Mesendoderm (in vitro differentiated cells): Measurements from ENCODE around the gene ADGRD1.

Experiments
- DNase-seq: peaks from one replicate; pipeline ENCODE4 v3.0.0; 2013
- H2AK5ac ChIP-seq: 2 replicates; pipeline ENCODE4 v1.6.1; 2013; ENCODE audit warnings: low read length, inconsistent platforms
- H2BK120ac ChIP-seq: 2 replicates; pipeline ENCODE4 v1.6.1; 2013; ENCODE audit warnings: low read depth, mild to moderate bottlenecking, low read length, moderate library complexity, mixed read lengths
- H2BK15ac ChIP-seq: replicated peaks from 2 replicates; pipeline ENCODE4 v1.6.1; 2013; ENCODE audit warnings: low read depth, mild to moderate bottlenecking, moderate library complexity
- H2BK5ac ChIP-seq: 2 replicates; pipeline ENCODE4 v1.6.1; 2013; ENCODE audit warnings: low read length, inconsistent platforms
- H3K18ac ChIP-seq: 2 replicates; pipeline ENCODE4 v1.6.1; 2013; ENCODE audit warnings: mild to moderate bottlenecking, low read length, mixed read lengths
- H3K23ac ChIP-seq: one replicate; pipeline ENCODE4 v1.6.1; 2013; ENCODE audit warnings: low read length
- H3K27ac ChIP-seq: 2 replicates; pipeline ENCODE4 v1.5.1; 2013; ENCODE audit warnings: low read depth, mild to moderate bottlenecking, inconsistent platforms, low read length, moderate library complexity
- H3K27me3 ChIP-seq: 2 replicates; pipeline ENCODE4 v1.6.1; 2013; ENCODE audit warnings: low read length, control low read depth, mild to moderate bottlenecking, inconsistent platforms; ENCODE audit not compliant: insufficient read depth, poor library complexity
- H3K36me3 ChIP-seq: 2 replicates; pipeline ENCODE4 v1.6.1; 2013; ENCODE audit warnings: low read length, inconsistent platforms; ENCODE audit not compliant: control insufficient read depth, insufficient read depth
- H3K4ac ChIP-seq: one replicate; pipeline ENCODE4 v1.6.1; 2013; ENCODE audit warnings: low read depth, mild to moderate bottlenecking, low read length, moderate library complexity
- H3K4me1 ChIP-seq: 2 replicates; pipeline ENCODE4 v1.6.1; 2013; ENCODE audit warnings: low read depth, low read length, inconsistent platforms; ENCODE audit not compliant: control insufficient read depth
- H3K4me2 ChIP-seq: 2 replicates; pipeline ENCODE4 v1.6.1; 2013; ENCODE audit warnings: low read length
- H3K4me3 ChIP-seq: 2 replicates; pipeline ENCODE4 v1.5.1; 2013; ENCODE audit warnings: mild to moderate bottlenecking, low read length
- H3K56ac ChIP-seq: one replicate; pipeline ENCODE4 v1.6.1; 2013; ENCODE audit warnings: low read length
- H3K79me1 ChIP-seq: 2 replicates; pipeline ENCODE4 v1.6.1; 2013; ENCODE audit warnings: low read length, inconsistent platforms
- H3K79me2 ChIP-seq: 2 replicates; pipeline ENCODE4 v1.6.1; 2013; ENCODE audit warnings: mild to moderate bottlenecking, low read length; ENCODE audit not compliant: control insufficient read depth, insufficient read depth
- H3K9ac ChIP-seq: 2 replicates; pipeline ENCODE4 v1.6.1; 2013; ENCODE audit warnings: low read length, inconsistent platforms
- H4K5ac ChIP-seq: one replicate; pipeline ENCODE4 v1.6.1; 2013; ENCODE audit warnings: low read length
- H4K8ac ChIP-seq: one replicate; pipeline ENCODE4 v1.6.1; 2013; ENCODE audit warnings: low read depth, mild to moderate bottlenecking, control low read depth, low read length, moderate library complexity
- WGBS: extraction: QIAGEN DNeasy Blood & Tissue Kit; methylation state at CpG from one replicate; pipeline ENCODE4 v1.1.7; 2013; ENCODE audit warnings: low lambda C conversion rate, missing lambda C conversion rate; ENCODE audit not compliant: insufficient coverage; ENCODE audit errors: extremely low coverage; 5-methylcytosine and 5-hydroxymethylcytosine counted together

ADGRD1 gene

GRCh38 chr12:131171029-131171428 is 217.3 kb downstream of the ADGRD1 start:
- DNase-seq: no peak
- Histone ChIP-seq H3K23ac (no peak overlapping the region), H2BK120ac (no peak overlapping the region), H3K27me3 (no peaks in the 10 kb centered on the region), H3K9ac (no peak overlapping the region), H3K4ac (no peak overlapping the region), H3K27ac (no peak overlapping the region), H2BK15ac (no peak overlapping the region), H3K79me1 (no peaks in the 10 kb centered on the region), H4K8ac (no peak overlapping the region), H3K56ac (no peak overlapping the region), H3K79me2 (no peaks in the 10 kb centered on the region), H3K18ac (no peak overlapping the region), H3K4me1 (no peaks in the 10 kb centered on the region), H3K36me3 (no peaks in the 10 kb centered on the region), H3K4me2 (no peak overlapping the region), H3K4me3 (no peak overlapping the region), H4K5ac (no peak overlapping the region), H2BK5ac (no peak overlapping the region), H2AK5ac (no peak overlapping the region)
- no CpG with 5 or more reads among the region's 4 CpGs for WGBS

GRCh38 chr12:131174901-131175300 is 221.2 kb downstream of the ADGRD1 start:
- Histone ChIP-seq H4K8ac (no peak overlapping the region), H3K79me1 (no peaks in the 10 kb centered on the region), H3K27ac (no peak overlapping the region)

GRCh38 chr12:131176266-131176665 is 222.6 kb downstream of the ADGRD1 start:
- no peak overlapping the region for H2AK5ac ChIP-seq
- no peak for DNase-seq
- no peak overlapping the region for H3K9ac ChIP-seq
- no peak overlapping the region for H3K4me2 ChIP-seq
- no peak overlapping the region for H2BK5ac ChIP-seq
- no peak overlapping the region for H4K5ac ChIP-seq
- H3K18ac ChIP-seq: no peak overlapping the region
- H3K4me1 ChIP-seq: no peaks in the 10 kb centered on the region
- H3K36me3 ChIP-seq: no peaks in the 10 kb centered on the region
- H2BK15ac ChIP-seq: no peak overlapping the region
- H3K4ac ChIP-seq: no peak overlapping the region
- no peak overlapping the region for H3K27ac ChIP-seq
- H3K79me1 ChIP-seq: no peaks in the 10 kb centered on the region
- H2BK120ac ChIP-seq: no peak overlapping the region
- no peaks in the 10 kb centered on the region for H3K27me3 ChIP-seq
- H3K23ac ChIP-seq: no peak overlapping the region
- no peak overlapping the region for H4K8ac ChIP-seq
- H3K4me3 ChIP-seq: no peak overlapping the region
- no peak overlapping the region for H3K56ac ChIP-seq
- no peaks in the 10 kb centered on the region for H3K79me2 ChIP-seq

More at GRCh38 chr12:131174901-131175300, 221.2 kb downstream of the ADGRD1 start:
- Histone ChIP-seq H2BK120ac (no peak overlapping the region), H3K4me2 (no peak overlapping the region), H3K56ac (no peak overlapping the region), H3K4me1 (no peaks in the 10 kb centered on the region), H3K4ac (no peak overlapping the region), H2BK5ac (no peak overlapping the region), H2BK15ac (no peak overlapping the region), H2AK5ac (no peak overlapping the region), H3K9ac (no peak overlapping the region), H3K36me3 (no peaks in the 10 kb centered on the region), H3K4me3 (no peak overlapping the region), H4K5ac (no peak overlapping the region), H3K79me2 (no peaks in the 10 kb centered on the region), H3K23ac (no peak overlapping the region), H3K27me3 (no peaks in the 10 kb centered on the region), H3K18ac (no peak overlapping the region)
- no peak for DNase-seq

DNA sequence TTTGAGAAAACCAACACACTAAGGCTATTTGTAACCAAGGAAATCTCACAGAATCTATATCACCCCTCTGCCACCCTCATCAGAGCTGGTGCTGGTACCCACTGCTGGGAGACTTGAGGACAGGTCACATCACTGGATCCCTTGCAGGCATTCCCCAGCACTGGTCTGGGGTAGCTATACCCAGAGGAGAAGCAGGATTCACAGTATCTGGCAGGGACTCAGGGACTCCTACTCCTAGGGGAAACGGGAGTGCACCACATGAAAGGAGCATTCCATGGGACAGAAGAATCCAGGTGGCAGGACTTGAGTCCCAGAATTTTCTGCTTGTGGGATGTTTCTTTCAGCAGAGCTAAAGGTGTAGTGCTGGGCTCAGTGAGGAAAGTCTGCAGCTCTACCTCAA is 223.2 kb downstream of the ADGRD1 start:
- H3K4ac ChIP-seq: no peak overlapping the region
- H3K23ac ChIP-seq: no peak overlapping the region
- no peak overlapping the region for H3K18ac ChIP-seq
- H3K56ac ChIP-seq: no peak overlapping the region
- H4K5ac ChIP-seq: no peak overlapping the region
- H3K4me1 ChIP-seq: no peaks in the 10 kb centered on the region
- no peak overlapping the region for H2AK5ac ChIP-seq
- no peak overlapping the region for H3K27ac ChIP-seq
- no peak overlapping the region for H3K4me2 ChIP-seq
- DNase-seq: no peak
- no peak overlapping the region for H2BK5ac ChIP-seq
- no CpG with 5 or more reads among the region's 1 CpG for WGBS
- no peak overlapping the region for H4K8ac ChIP-seq
- no peak overlapping the region for H3K9ac ChIP-seq
- H3K36me3 ChIP-seq: no peaks in the 10 kb centered on the region
- H3K79me2 ChIP-seq: no peaks in the 10 kb centered on the region
- H3K27me3 ChIP-seq: no peaks in the 10 kb centered on the region
- H3K79me1 ChIP-seq: no peaks in the 10 kb centered on the region
- no peak overlapping the region for H2BK120ac ChIP-seq
- H2BK15ac ChIP-seq: no peak overlapping the region
- no peak overlapping the region for H3K4me3 ChIP-seq

- no peak overlapping the region for H3K4me3 ChIP-seq
- H3K36me3 ChIP-seq: no peaks in the 10 kb centered on the region
- no peak overlapping the region for H2BK5ac ChIP-seq
- H3K56ac ChIP-seq: no peak overlapping the region
- WGBS: no CpG with 5 or more reads among the region's 1 CpG
- no peaks in the 10 kb centered on the region for H3K79me2 ChIP-seq
- H3K4ac ChIP-seq: no peak overlapping the region
- H2AK5ac ChIP-seq: no peak overlapping the region
- H3K79me1 ChIP-seq: no peaks in the 10 kb centered on the region
- no peak overlapping the region for H4K5ac ChIP-seq
- H3K9ac ChIP-seq: no peak overlapping the region
- H3K18ac ChIP-seq: no peak overlapping the region
- no peak overlapping the region for H4K8ac ChIP-seq
- no peak overlapping the region for H3K4me2 ChIP-seq
- H3K4me1 ChIP-seq: no peaks in the 10 kb centered on the region
- H3K27ac ChIP-seq: no peak overlapping the region
- no peaks in the 10 kb centered on the region for H3K27me3 ChIP-seq
- no peak overlapping the region for H3K23ac ChIP-seq
- DNase-seq: no peak
- no peak overlapping the region for H2BK120ac ChIP-seq
- H2BK15ac ChIP-seq: no peak overlapping the region
These were observed 223.9 kb downstream of the ADGRD1 start for GRCh38 chr12:131177599-131177998.

DNA sequence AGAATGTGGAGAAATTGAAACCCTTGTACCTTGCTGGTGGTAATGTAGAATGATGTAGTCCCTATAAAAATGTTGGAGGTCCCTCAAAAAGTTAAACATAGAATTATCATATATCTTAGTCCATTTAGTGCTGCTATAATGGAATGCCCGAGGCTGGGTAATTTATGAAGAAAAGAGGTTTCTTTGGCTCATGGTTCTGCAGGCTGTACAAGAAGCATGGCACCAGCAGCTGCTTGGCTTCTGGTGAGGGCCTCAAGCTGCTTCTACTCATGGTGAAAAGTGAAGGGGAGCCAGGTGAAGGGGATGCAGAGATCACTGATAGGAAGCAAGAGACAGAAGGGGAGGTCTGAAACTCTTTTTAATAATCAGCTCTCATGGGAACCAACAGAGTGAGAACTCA is 233.9 kb downstream of the ADGRD1 start:
- Histone ChIP-seq H3K18ac (no peak overlapping the region), H3K27me3 (no peaks in the 10 kb centered on the region), H4K5ac (no peak overlapping the region), H2BK120ac (no peak overlapping the region), H3K4me1 (no peaks in the 10 kb centered on the region), H2BK15ac (no peak overlapping the region), H3K56ac (no peak overlapping the region), H3K4me2 (no peak overlapping the region), H3K9ac (no peak overlapping the region), H3K79me1 (no peaks in the 10 kb centered on the region), H2BK5ac (no peak overlapping the region), H4K8ac (no peak overlapping the region), H3K27ac (no peak overlapping the region), H3K4ac (no peak overlapping the region), H3K79me2 (no peaks in the 10 kb centered on the region), H3K23ac (no peak overlapping the region), H2AK5ac (no peak overlapping the region), H3K4me3 (no peak overlapping the region), H3K36me3 (no peaks in the 10 kb centered on the region)
- no CpG with 5 or more reads among the region's 1 CpG for WGBS
- DNase-seq: no peak
